ENCODE results near the gene CNTLN.

CNTLN gene

DNA sequence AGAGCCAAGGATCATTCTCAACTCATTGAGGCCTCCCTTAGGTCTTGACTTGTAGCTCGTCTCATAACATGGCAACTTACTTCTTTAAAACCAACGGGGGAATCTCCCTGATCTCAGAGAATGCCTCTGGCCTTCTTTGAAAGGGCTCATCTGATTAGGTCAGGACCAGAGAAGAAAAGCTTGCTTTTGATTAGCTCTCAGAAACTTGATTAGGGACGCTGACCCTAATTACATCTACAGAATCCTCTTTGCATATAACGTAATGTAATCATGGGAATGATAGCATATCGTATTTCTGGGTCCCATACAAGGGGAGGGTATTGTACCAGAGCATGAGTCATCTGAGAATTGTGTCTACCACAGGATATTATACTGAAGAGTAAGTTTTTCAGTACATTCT is 318.9 kb downstream of the CNTLN start:
- Histone ChIP-seq H3K79me2 (no peaks in the 10 kb centered on the region), H2AFZ (no peak overlapping the region), H3K9me3 (ENCODE audit: control insufficient read depth, low read length) (no peaks in the 10 kb centered on the region), H3K4me1 (no peaks in the 10 kb centered on the region), H3K4me2 (ENCODE audit: low read length) (no peak overlapping the region), H3K4me3 (ENCODE audit: low read depth, low read length) (no peak overlapping the region), H3K27ac (no peak overlapping the region), H3K36me3 (ENCODE audit: control insufficient read depth, insufficient read depth, low read length) (no peaks in the 10 kb centered on the region), H3K9ac (no peak overlapping the region), H3K27me3 (ENCODE audit: control insufficient read depth, insufficient read depth, low read length) (no peaks in the 10 kb centered on the region)
- TF ChIP-seq, protein P1, sequence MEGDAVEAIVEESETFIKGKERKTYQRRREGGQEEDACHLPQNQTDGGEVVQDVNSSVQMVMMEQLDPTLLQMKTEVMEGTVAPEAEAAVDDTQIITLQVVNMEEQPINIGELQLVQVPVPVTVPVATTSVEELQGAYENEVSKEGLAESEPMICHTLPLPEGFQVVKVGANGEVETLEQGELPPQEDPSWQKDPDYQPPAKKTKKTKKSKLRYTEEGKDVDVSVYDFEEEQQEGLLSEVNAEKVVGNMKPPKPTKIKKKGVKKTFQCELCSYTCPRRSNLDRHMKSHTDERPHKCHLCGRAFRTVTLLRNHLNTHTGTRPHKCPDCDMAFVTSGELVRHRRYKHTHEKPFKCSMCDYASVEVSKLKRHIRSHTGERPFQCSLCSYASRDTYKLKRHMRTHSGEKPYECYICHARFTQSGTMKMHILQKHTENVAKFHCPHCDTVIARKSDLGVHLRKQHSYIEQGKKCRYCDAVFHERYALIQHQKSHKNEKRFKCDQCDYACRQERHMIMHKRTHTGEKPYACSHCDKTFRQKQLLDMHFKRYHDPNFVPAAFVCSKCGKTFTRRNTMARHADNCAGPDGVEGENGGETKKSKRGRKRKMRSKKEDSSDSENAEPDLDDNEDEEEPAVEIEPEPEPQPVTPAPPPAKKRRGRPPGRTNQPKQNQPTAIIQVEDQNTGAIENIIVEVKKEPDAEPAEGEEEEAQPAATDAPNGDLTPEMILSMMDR (IDR thresholded peaks at IDR 0.05), result no peak

DNA sequence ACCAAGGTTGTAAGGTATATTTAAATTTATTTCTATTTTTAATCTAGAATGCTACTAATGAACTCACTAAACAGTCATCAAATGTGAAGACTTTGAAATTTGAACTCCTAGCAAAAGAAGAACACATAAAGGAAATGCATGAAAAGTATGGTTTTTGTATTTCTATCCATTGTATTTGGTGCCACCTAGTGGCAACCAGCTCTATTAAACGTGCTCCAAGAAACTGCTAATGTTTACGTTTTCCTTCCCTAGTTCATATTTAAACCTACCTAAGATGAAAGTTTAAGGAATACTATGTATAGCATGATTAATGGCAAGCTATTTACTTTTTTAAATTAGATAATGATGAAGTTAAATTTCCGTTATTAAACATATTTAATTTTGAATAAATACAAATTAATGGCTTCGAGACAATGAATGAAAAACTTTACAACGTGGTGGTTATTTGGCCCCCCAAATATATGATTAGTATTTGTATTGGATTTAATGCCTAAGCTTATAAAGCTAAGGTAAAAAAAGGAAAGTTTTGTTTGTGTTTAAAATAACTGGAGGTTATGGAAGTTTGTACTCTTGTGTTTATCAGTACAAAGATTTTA is 328.1 kb downstream of the CNTLN start:
- H3K4me1 ChIP-seq, result no peaks in the 10 kb centered on the region
- H3K27ac ChIP-seq, result no peak overlapping the region
- no peak overlapping the region for H3K4me3 ChIP-seq (ENCODE audit: low read depth, low read length)
- TF ChIP-seq, protein P1 (IDR thresholded peaks at IDR 0.05), result peak; percentile 56
- no peaks in the 10 kb centered on the region for H3K27me3 ChIP-seq (ENCODE audit: control insufficient read depth, insufficient read depth, low read length)
- no peak overlapping the region for H3K4me2 ChIP-seq (ENCODE audit: low read length)
- H3K9ac ChIP-seq, result no peak overlapping the region
- H3K79me2 ChIP-seq, result no peaks in the 10 kb centered on the region
- H3K36me3 ChIP-seq (ENCODE audit: control insufficient read depth, insufficient read depth, low read length), result no peaks in the 10 kb centered on the region
- no peaks in the 10 kb centered on the region for H3K9me3 ChIP-seq (ENCODE audit: control insufficient read depth, low read length)
- H2AFZ ChIP-seq, result no peak overlapping the region

DNA sequence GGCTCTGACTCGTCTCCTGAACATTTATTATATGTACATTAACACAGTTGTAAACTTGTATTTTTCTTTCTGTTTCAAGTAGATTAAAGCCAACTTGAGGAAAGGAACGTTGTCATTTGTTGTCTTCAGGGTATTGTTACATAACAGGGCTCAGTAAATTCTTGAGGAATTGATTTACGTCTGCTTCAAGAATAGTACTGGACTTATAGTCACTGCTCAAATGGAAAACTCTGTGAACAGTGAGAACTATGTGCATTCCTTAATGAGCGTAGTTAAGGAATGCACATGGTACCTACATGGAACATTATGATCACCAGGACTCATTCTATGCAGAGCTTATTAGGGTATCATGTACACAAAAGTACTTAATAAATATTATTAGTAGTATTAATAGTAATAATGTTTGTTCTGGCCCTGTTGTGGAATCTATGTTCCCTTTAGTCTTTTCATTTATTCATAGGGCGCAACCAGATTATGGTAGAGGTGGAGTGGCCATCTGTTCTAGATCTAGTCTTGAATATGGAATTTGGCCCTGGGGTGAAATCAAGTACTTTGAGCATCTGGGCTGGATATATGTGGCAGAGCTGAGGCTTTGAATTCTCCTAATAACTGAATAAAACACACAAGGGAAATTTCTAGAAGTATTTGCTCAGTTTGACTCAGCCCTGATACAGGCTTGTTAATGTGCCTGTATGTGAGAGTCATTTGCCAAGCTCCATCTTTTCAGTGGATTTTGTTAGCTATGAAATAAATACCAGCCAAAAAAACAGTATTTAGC is 335.4 kb downstream of the CNTLN start:
- no peaks in the 10 kb centered on the region for H3K27me3 ChIP-seq (ENCODE audit: control insufficient read depth, insufficient read depth, low read length)
- no peaks in the 10 kb centered on the region for H3K36me3 ChIP-seq (ENCODE audit: control insufficient read depth, insufficient read depth, low read length)
- TF ChIP-seq, protein P1 (IDR thresholded peaks at IDR 0.05), result no peak
- H3K79me2 ChIP-seq, result no peaks in the 10 kb centered on the region
- H3K9ac ChIP-seq, result no peak overlapping the region
- no peaks in the 10 kb centered on the region for H3K9me3 ChIP-seq (ENCODE audit: control insufficient read depth, low read length)
- no peaks in the 10 kb centered on the region for H3K4me1 ChIP-seq
- H3K4me3 ChIP-seq (ENCODE audit: low read depth, low read length), result no peak overlapping the region
- no peak overlapping the region for H3K27ac ChIP-seq
- no peak overlapping the region for H2AFZ ChIP-seq
- no peak overlapping the region for H3K4me2 ChIP-seq (ENCODE audit: low read length)

DNA sequence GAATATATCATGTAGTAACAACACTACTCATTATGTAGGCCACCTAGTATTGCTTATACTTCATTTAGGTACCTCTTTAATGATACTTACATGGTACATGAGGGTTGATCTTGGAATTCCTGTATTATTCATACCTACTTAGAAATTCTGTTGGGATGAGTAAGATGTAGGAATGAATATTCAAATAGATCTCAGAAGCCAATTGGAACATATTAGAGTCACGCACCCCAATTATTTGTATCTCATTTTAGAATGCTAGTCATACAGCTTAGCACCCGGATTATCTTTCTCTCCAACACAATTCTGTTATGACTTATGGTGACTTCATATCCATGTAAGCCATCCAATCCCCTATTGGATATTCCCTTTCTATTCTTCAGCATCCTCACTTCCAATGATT is 337.3 kb downstream of the CNTLN start:
- no peaks in the 10 kb centered on the region for H3K36me3 ChIP-seq (ENCODE audit: control insufficient read depth, insufficient read depth, low read length)

More for the DNA sequence above, 337.3 kb downstream of the CNTLN start:
- H2AFZ ChIP-seq, result no peak overlapping the region
- H3K27me3 ChIP-seq (ENCODE audit: control insufficient read depth, insufficient read depth, low read length), result no peaks in the 10 kb centered on the region
- H3K4me2 ChIP-seq (ENCODE audit: low read length), result no peak overlapping the region
- no peaks in the 10 kb centered on the region for H3K79me2 ChIP-seq
- no peaks in the 10 kb centered on the region for H3K9me3 ChIP-seq (ENCODE audit: control insufficient read depth, low read length)
- H3K27ac ChIP-seq, result no peak overlapping the region
- no peak overlapping the region for H3K9ac ChIP-seq
- no peak overlapping the region for H3K4me3 ChIP-seq (ENCODE audit: low read depth, low read length)
- H3K4me1 ChIP-seq, result no peaks in the 10 kb centered on the region
- TF ChIP-seq, protein P1 (IDR thresholded peaks at IDR 0.05), result no peak
